ENCODE results near the gene WNT7B. TPM values are rescaled to one million over a fixed set of nuclear protein-coding genes. Genes with fewer than 3 reads are reported as not detected.

WNT7B gene
- total and polyA plus RNA-seq, 2 of the 8 experiments (the other 6 are each of a cell fraction or from before 2014, with no cell fraction given), result 0.14 to 0.24 TPM

GRCh38 chr22:45877651-45878050, 99.3 kb downstream of the WNT7B start (continued):
- TF ChIP-seq EZH2 (IDR thresholded peaks at IDR 0.05; ENCODE audit: low read depth, low read length, severe bottlenecking) (no peak), SIRT6 (IDR thresholded peaks at IDR 0.05; ENCODE audit: low read length) (no peak), TAF7 (optimal IDR thresholded peaks at IDR 0.05; ENCODE audit: borderline replicate concordance, low read depth, low read length) (no peak), SP2 (IDR thresholded peaks at IDR 0.05; ENCODE audit: low read length) (no peak), CBX5 (IDR thresholded peaks at IDR 0.05; ENCODE audit: low read depth, low read length) (no peak)
